ENCODE results near the gene CFAP299.
A peak's percentile ranks its signal among the peaks of the same experiment; 100 is the strongest.
"Not testable (repeated sequence)": the region's sequence is repeated elsewhere in the genome, so short reads cannot be mapped to it uniquely, and the experiment has no call there.

The CFAP299 gene

GRCh38 chr4:80335554-80336358 lies at the start of gene CFAP299:
TSS of gene CFAP299 (plus strand) at chr4:80335730.
- Histone ChIP-seq H3K9ac (ENCODE audit: low read length) (peak within 1 kb of the TSS; percentile 36; the same call in 1 of the 2 replicates), H3K27ac (ENCODE audit: low read depth, low read length) (no peak within 1 kb of the TSS)
- TF ChIP-seq CTCF (IDR thresholded peaks at IDR 0.05; ENCODE audit: insufficient read depth, low read length, poor library complexity, severe bottlenecking) (no peak), EZH2phosphoT487 (conservative IDR thresholded peaks at IDR 0.05; ENCODE audit: low read length) (no peak)

GRCh38 chr4:80286451-80286850 lies 49.1 kb upstream of the CFAP299 start:
- Histone ChIP-seq H3K9me3 (ENCODE audit: insufficient read depth, low read length) (no peaks in the 10 kb centered on the region), H3K79me2 (ENCODE audit: insufficient read depth, low read length) (no peaks in the 10 kb centered on the region), H3K27ac (ENCODE audit: low read depth, low read length) (no peak overlapping the region), H4K20me1 (ENCODE audit: low read depth, low read length) (no peaks in the 10 kb centered on the region), H3K9me2 (replicated peaks; ENCODE audit: insufficient read depth, low read length) (no peaks in the 10 kb centered on the region), H3K9ac (ENCODE audit: low read length) (no peak overlapping the region), H3K4me2 (ENCODE audit: low read depth, low read length, poor library complexity, severe bottlenecking) (no peak overlapping the region), H3F3A (ENCODE audit: insufficient read depth) (no peaks in the 10 kb centered on the region), H3K4me3 (ENCODE audit: insufficient read depth, low read length, poor library complexity, severe bottlenecking) (no peak overlapping the region), H2AFZ (ENCODE audit: low read depth, low read length, severe bottlenecking) (no peak overlapping the region), H3K36me3 (ENCODE audit: low read length) (no peaks in the 10 kb centered on the region), H3K27me3 (ENCODE audit: low read length) (no peaks in the 10 kb centered on the region)
- TF ChIP-seq CTCF (IDR thresholded peaks at IDR 0.05; ENCODE audit: insufficient read depth, low read length, poor library complexity, severe bottlenecking) (no peak), EZH2phosphoT487 (conservative IDR thresholded peaks at IDR 0.05; ENCODE audit: low read length) (no peak)

More at GRCh38 chr4:80335554-80336358, at the start of gene CFAP299:
- Histone ChIP-seq H3K79me2 (ENCODE audit: insufficient read depth, low read length) (no peaks in the 10 kb centered on the region), H3F3A (ENCODE audit: insufficient read depth) (no peaks in the 10 kb centered on the region), H4K20me1 (ENCODE audit: low read depth, low read length) (no peaks in the 10 kb centered on the region), H3K36me3 (ENCODE audit: low read length) (no peaks in the 10 kb centered on the region), H3K27me3 (ENCODE audit: low read length) (no peaks in the 10 kb centered on the region), H3K4me2 (ENCODE audit: low read depth, low read length, poor library complexity, severe bottlenecking) (peak within 1 kb of the TSS; percentile 66), H3K9me3 (ENCODE audit: insufficient read depth, low read length) (no peaks in the 10 kb centered on the region), H2AFZ (ENCODE audit: low read depth, low read length, severe bottlenecking) (peak within 1 kb of the TSS; percentile 79), H3K4me3 (ENCODE audit: insufficient read depth, low read length, poor library complexity, severe bottlenecking) (peak within 1 kb of the TSS; percentile 57), H3K9me2 (replicated peaks; ENCODE audit: insufficient read depth, low read length) (no peaks in the 10 kb centered on the region)

GRCh38 chr4:80290665-80291064 lies 44.9 kb upstream of the CFAP299 start:
- H3K9ac ChIP-seq (ENCODE audit: low read length); H2AFZ ChIP-seq (ENCODE audit: low read depth, low read length, severe bottlenecking); H4K20me1 ChIP-seq (ENCODE audit: low read depth, low read length); H3K27ac ChIP-seq (ENCODE audit: low read depth, low read length); H3K4me2 ChIP-seq (ENCODE audit: low read depth, low read length, poor library complexity, severe bottlenecking); H3K4me3 ChIP-seq (ENCODE audit: insufficient read depth, low read length, poor library complexity, severe bottlenecking); H3F3A ChIP-seq (ENCODE audit: insufficient read depth); H3K36me3 ChIP-seq (ENCODE audit: low read length); H3K9me3 ChIP-seq (ENCODE audit: insufficient read depth, low read length); H3K9me2 ChIP-seq (replicated peaks; ENCODE audit: insufficient read depth, low read length); H3K27me3 ChIP-seq (ENCODE audit: low read length); H3K79me2 ChIP-seq (ENCODE audit: insufficient read depth, low read length): not testable (repeated sequence)

GRCh38 chr4:80294206-80294605 lies 41.3 kb upstream of the CFAP299 start:
- Histone ChIP-seq H3K27me3 (ENCODE audit: low read length) (no peaks in the 10 kb centered on the region), H3K4me3 (ENCODE audit: insufficient read depth, low read length, poor library complexity, severe bottlenecking) (no peak overlapping the region), H2AFZ (ENCODE audit: low read depth, low read length, severe bottlenecking) (no peak overlapping the region), H4K20me1 (ENCODE audit: low read depth, low read length) (no peaks in the 10 kb centered on the region), H3K9ac (ENCODE audit: low read length) (no peak overlapping the region), H3K36me3 (ENCODE audit: low read length) (no peaks in the 10 kb centered on the region), H3K27ac (ENCODE audit: low read depth, low read length) (no peak overlapping the region), H3K9me3 (ENCODE audit: insufficient read depth, low read length) (no peaks in the 10 kb centered on the region), H3F3A (ENCODE audit: insufficient read depth) (no peaks in the 10 kb centered on the region), H3K4me2 (ENCODE audit: low read depth, low read length, poor library complexity, severe bottlenecking) (no peak overlapping the region), H3K79me2 (ENCODE audit: insufficient read depth, low read length) (no peaks in the 10 kb centered on the region), H3K9me2 (replicated peaks; ENCODE audit: insufficient read depth, low read length) (no peaks in the 10 kb centered on the region)
- TF ChIP-seq CTCF (IDR thresholded peaks at IDR 0.05; ENCODE audit: insufficient read depth, low read length, poor library complexity, severe bottlenecking) (no peak), EZH2phosphoT487 (conservative IDR thresholded peaks at IDR 0.05; ENCODE audit: low read length) (no peak)
